GM10266 (cell line): ENCODE measurements around the gene ZBTB7C.

Experiments used
- DNase-seq: peaks from one replicate; pipeline ENCODE4 v3.0.0; 2012; ENCODE audit errors: extremely low spot score
- CTCF ChIP-seq: IDR thresholded peaks from 2 replicates; pipeline ENCODE4 v1.5.1; 2012; ENCODE audit warnings: mild to moderate bottlenecking, low read depth; ENCODE audit not compliant: control insufficient read depth, insufficient read depth; ENCODE audit errors: missing control alignments

The ZBTB7C gene

GRCh38 chr18:48302736-48303135 lies 106.4 kb downstream of the ZBTB7C start:
- DNase-seq, result no peak
- no peak for TF ChIP-seq CTCF

- no peak for DNase-seq
- no peak for TF ChIP-seq CTCF
These were observed 108.7 kb downstream of the ZBTB7C start for GRCh38 chr18:48300463-48300961.

GRCh38 chr18:48297139-48297538 lies 112.0 kb downstream of the ZBTB7C start:
- no peak for TF ChIP-seq CTCF
- DNase-seq, result no peak

GRCh38 chr18:48296581-48296980 lies 112.6 kb downstream of the ZBTB7C start:
- TF ChIP-seq CTCF, result no peak
- DNase-seq, result no peak

- TF ChIP-seq CTCF, result no peak
- DNase-seq, result no peak
These were observed 113.4 kb downstream of the ZBTB7C start for GRCh38 chr18:48295586-48296311.

- TF ChIP-seq CTCF, result no peak
These were observed 114.1 kb downstream of the ZBTB7C start for GRCh38 chr18:48294899-48295585.

More at GRCh38 chr18:48294899-48295585, 114.1 kb downstream of the ZBTB7C start:
- no peak for DNase-seq
